Gastrocnemius medialis (tissue), 4 donors: Measurements from ENCODE around the gene MGAM2.

Experiments
- CTCF ChIP-seq, 5 experiments: fragments of 450-650 bp in 3 of 5; fragments of 200-600 bp in 2 of 5; sonication (generic) in 2 of 5; IDR thresholded peaks in 4 of 5; conservative IDR thresholded peaks in 1 of 5; 1 replicate in 4 of 5; 2 replicates in 1 of 5; pipeline ENCODE4 v1.5.1; 2016 to 2019; ENCODE audit warnings: antibody characterized with exemption in 5 of 5, mild to moderate bottlenecking in 3 of 5, moderate library complexity in 3 of 5
- POLR2A ChIP-seq, 2 donors: fragments of 450-650 bp; IDR thresholded peaks; one replicate each; pipeline ENCODE4 v1.6.1; 2017; ENCODE audit warnings: antibody characterized with exemption in 2 of 2, mild to moderate bottlenecking in 2 of 2, moderate library complexity in 2 of 2

DNA sequence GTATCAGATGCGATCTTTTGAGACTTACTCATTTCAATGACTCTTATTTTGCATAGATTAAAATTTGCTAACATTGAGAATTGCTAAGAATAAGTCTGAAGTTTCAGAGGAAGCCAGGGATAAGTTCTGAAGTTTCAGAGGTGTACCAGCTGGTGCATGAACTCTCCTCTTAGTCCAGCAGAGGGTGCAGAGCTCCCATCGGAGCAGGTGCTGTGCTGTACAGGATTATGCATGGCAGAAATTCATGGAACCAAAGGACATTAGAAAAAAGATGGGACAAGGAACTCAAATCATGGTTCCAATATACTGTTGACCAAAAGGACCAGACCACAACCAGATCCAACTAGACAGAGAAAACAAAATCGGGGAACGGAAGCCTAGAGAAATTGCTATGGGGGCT lies 41.9 kb downstream of the MGAM2 start:
- TF ChIP-seq CTCF (IDR thresholded peaks at IDR 0.05 in 4 of 5, conservative IDR thresholded peaks at IDR 0.05 in 1 of 5) (no peak), POLR2A (IDR thresholded peaks at IDR 0.05) (no peak)
